GM06990 (cell line): ENCODE measurements around the gene HLA-DOA.

Source experiments
- DNase-seq: peaks from one replicate; pipeline ENCODE4 v3.0.0-alpha.2; 2011; ENCODE audit not compliant: insufficient read length; ENCODE audit errors: extremely low read depth
- H3K27me3 ChIP-seq: replicated peaks from 2 replicates; pipeline ENCODE4 v1.6.0; 2011; ENCODE audit warnings: low read length; ENCODE audit not compliant: control insufficient read depth, insufficient read depth
- H3K36me3 ChIP-seq: 2 replicates; pipeline ENCODE4 v1.5.1; 2011; ENCODE audit warnings: low read length; ENCODE audit not compliant: control insufficient read depth, insufficient read depth
- H3K4me3 ChIP-seq: replicated peaks from 2 replicates; pipeline ENCODE4 v1.5.1; 2011; ENCODE audit warnings: low read depth, mild to moderate bottlenecking, control low read depth, low read length
- CTCF ChIP-seq: IDR thresholded peaks from 2 replicates; pipeline ENCODE4 v1.5.1; 2011; ENCODE audit warnings: low read length, control low read depth, mild to moderate bottlenecking, inconsistent platforms; ENCODE audit not compliant: insufficient read depth, poor library complexity, severe bottlenecking

Gene HLA-DOA

GRCh38 chr6:33019372-33019771, 10.0 kb upstream of the HLA-DOA start:
- no peak for DNase-seq
- Histone ChIP-seq H3K36me3 (no peaks in the 10 kb centered on the region), H3K27me3 (no peaks in the 10 kb centered on the region), H3K4me3 (no peak overlapping the region)
- TF ChIP-seq CTCF: no peak

- DNase-seq: peak; percentile 73
- no peak for TF ChIP-seq CTCF
- no peaks in the 10 kb centered on the region for H3K36me3 ChIP-seq
- H3K27me3 ChIP-seq: no peaks in the 10 kb centered on the region
- H3K4me3 ChIP-seq: no peak overlapping the region
Measured at GRCh38 chr6:33018904-33019303, 9.5 kb upstream of the HLA-DOA start.

- no peaks in the 10 kb centered on the region for H3K27me3 ChIP-seq
- H3K4me3 ChIP-seq: no peak overlapping the region
- H3K36me3 ChIP-seq: no peaks in the 10 kb centered on the region
- no peak for TF ChIP-seq CTCF
- DNase-seq: no peak
Measured at GRCh38 chr6:33018418-33018817, 9.0 kb upstream of the HLA-DOA start.

GRCh38 chr6:33017694-33018353, 8.4 kb upstream of the HLA-DOA start:
- H3K4me3 ChIP-seq: no peak overlapping the region
- no peak for DNase-seq
- no peaks in the 10 kb centered on the region for H3K27me3 ChIP-seq
- TF ChIP-seq CTCF: no peak
- H3K36me3 ChIP-seq: no peaks in the 10 kb centered on the region

GRCh38 chr6:33017018-33017417, 7.6 kb upstream of the HLA-DOA start:
- Histone ChIP-seq H3K4me3 (no peak overlapping the region), H3K27me3 (no peaks in the 10 kb centered on the region), H3K36me3 (no peaks in the 10 kb centered on the region)
- DNase-seq: no peak
- no peak for TF ChIP-seq CTCF

- no peak for DNase-seq
- H3K4me3 ChIP-seq: no peak overlapping the region
- no peaks in the 10 kb centered on the region for H3K36me3 ChIP-seq
- no peak for TF ChIP-seq CTCF
- no peaks in the 10 kb centered on the region for H3K27me3 ChIP-seq
Measured at GRCh38 chr6:33015798-33016197, 6.4 kb upstream of the HLA-DOA start.
